Measurements from ENCODE around the gene TOE1.

The TOE1 gene

DNA sequence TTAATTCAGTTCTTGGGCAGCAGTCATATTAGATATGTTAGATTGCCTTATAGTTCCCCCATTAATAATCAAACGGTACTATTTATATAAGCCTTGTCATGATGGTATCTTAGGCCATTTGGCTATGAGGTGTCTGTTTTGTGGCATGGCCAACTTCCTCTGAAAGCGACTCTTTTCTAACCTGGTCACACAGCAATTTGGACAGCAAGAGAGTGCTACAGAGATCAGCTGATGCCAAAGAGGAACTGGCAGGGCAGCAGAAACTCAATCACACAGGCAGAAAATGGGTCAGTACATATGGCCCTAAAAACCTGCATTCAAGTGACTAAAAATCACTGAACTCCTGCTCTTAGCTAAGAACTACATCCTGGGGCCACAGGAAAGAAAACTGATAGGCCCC lies 13.7 kb downstream of the TOE1 start:
- Histone ChIP-seq H2AFZ (ENCODE audit: low read length) (no peak overlapping the region), H3K9ac (ENCODE audit: low read length) (no peak overlapping the region), H3K9me3 (ENCODE audit: low read length) (no peaks in the 10 kb centered on the region), H3K27me3 (ENCODE audit: insufficient read depth, low read length) (no peaks in the 10 kb centered on the region), H3F3A (ENCODE audit: insufficient read depth, low read length) (no peaks in the 10 kb centered on the region), H4K20me1 (ENCODE audit: insufficient read depth, low read length) (no peaks in the 10 kb centered on the region), H3K79me2 (ENCODE audit: insufficient read depth, low read length) (no peaks in the 10 kb centered on the region), H3K36me3 (ENCODE audit: insufficient read depth, low read length) (no peaks in the 10 kb centered on the region), H3K9me2 (ENCODE audit: low read depth, low read length) (no peaks in the 10 kb centered on the region), H3K4me1 (ENCODE audit: insufficient read depth, low read length, severe bottlenecking) (peaks cover 11% of the 10 kb centered on the region), H3K4me2 (ENCODE audit: low read length) (no peak overlapping the region), H3K27ac (ENCODE audit: low read depth, low read length, poor library complexity, severe bottlenecking) (no peak overlapping the region), H3K4me3 (ENCODE audit: low read depth, low read length, poor library complexity, severe bottlenecking) (no peak overlapping the region)
- TF ChIP-seq EZH2 (IDR thresholded peaks at IDR 0.05; ENCODE audit: borderline replicate concordance, low read length), result no peak
- TF ChIP-seq, protein P1, sequence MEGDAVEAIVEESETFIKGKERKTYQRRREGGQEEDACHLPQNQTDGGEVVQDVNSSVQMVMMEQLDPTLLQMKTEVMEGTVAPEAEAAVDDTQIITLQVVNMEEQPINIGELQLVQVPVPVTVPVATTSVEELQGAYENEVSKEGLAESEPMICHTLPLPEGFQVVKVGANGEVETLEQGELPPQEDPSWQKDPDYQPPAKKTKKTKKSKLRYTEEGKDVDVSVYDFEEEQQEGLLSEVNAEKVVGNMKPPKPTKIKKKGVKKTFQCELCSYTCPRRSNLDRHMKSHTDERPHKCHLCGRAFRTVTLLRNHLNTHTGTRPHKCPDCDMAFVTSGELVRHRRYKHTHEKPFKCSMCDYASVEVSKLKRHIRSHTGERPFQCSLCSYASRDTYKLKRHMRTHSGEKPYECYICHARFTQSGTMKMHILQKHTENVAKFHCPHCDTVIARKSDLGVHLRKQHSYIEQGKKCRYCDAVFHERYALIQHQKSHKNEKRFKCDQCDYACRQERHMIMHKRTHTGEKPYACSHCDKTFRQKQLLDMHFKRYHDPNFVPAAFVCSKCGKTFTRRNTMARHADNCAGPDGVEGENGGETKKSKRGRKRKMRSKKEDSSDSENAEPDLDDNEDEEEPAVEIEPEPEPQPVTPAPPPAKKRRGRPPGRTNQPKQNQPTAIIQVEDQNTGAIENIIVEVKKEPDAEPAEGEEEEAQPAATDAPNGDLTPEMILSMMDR (IDR thresholded peaks at IDR 0.05; ENCODE audit: low read length), result no peak

DNA sequence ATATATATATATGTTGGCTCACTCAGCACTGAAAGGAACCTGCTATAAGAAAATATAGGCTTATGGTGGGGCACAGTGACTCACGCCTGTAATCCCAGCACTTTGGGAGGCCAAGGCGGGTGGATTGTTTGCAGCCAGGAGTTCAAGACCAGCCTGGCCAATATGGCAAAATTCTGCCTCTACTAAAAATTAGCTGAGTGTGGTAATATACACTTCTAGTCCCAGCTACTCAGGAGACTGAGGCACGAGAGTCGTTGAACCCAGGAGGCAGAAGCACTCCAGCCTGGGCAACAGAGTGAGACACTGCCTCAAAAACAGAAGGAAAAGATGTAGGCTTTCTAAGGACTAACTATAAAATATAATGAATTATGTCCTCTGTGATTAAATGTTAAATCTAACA lies 14.9 kb downstream of the TOE1 start:
- TF ChIP-seq, protein P1 (IDR thresholded peaks at IDR 0.05; ENCODE audit: low read length), result no peak
- TF ChIP-seq EZH2 (IDR thresholded peaks at IDR 0.05; ENCODE audit: borderline replicate concordance, low read length), result no peak
- H2AFZ ChIP-seq (ENCODE audit: low read length), result no peak overlapping the region
- no peaks in the 10 kb centered on the region for H3K9me3 ChIP-seq (ENCODE audit: low read length)
- no peak overlapping the region for H3K9ac ChIP-seq (ENCODE audit: low read length)
- H3K4me1 ChIP-seq (ENCODE audit: insufficient read depth, low read length, severe bottlenecking), result peaks cover 14% of the 10 kb centered on the region
- no peaks in the 10 kb centered on the region for H3K27me3 ChIP-seq (ENCODE audit: insufficient read depth, low read length)
- H3K79me2 ChIP-seq (ENCODE audit: insufficient read depth, low read length), result no peaks in the 10 kb centered on the region
- no peak overlapping the region for H3K27ac ChIP-seq (ENCODE audit: low read depth, low read length, poor library complexity, severe bottlenecking)
- no peaks in the 10 kb centered on the region for H3F3A ChIP-seq (ENCODE audit: insufficient read depth, low read length)
- no peak overlapping the region for H3K4me2 ChIP-seq (ENCODE audit: low read length)
- H3K9me2 ChIP-seq (ENCODE audit: low read depth, low read length), result no peaks in the 10 kb centered on the region
- no peaks in the 10 kb centered on the region for H3K36me3 ChIP-seq (ENCODE audit: insufficient read depth, low read length)
- H4K20me1 ChIP-seq (ENCODE audit: insufficient read depth, low read length), result no peaks in the 10 kb centered on the region
- H3K4me3 ChIP-seq (ENCODE audit: low read depth, low read length, poor library complexity, severe bottlenecking), result no peak overlapping the region

DNA sequence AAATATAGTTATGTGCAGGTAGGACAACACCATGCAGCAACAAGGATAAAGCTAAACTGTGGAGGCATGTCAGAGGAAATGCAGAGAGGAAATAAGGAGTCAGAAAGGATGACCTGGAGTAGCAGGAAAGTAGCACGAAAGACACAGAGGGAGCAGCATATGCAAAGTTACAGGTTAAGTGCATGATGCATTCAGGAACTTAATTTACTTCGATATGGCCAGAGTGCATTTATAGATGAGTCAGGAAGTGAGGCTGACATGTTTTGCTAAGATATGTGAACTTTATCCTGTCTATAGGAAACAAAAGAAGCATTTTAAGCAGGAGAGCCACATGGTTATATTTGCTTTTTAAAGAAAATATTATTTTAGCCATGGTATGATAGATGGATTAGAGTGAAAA lies 15.7 kb downstream of the TOE1 start:
- Histone ChIP-seq H2AFZ (ENCODE audit: low read length) (no peak overlapping the region), H3K4me1 (ENCODE audit: insufficient read depth, low read length, severe bottlenecking) (peaks cover 19% of the 10 kb centered on the region), H3K9me3 (ENCODE audit: low read length) (no peaks in the 10 kb centered on the region), H3F3A (ENCODE audit: insufficient read depth, low read length) (no peaks in the 10 kb centered on the region), H3K36me3 (ENCODE audit: insufficient read depth, low read length) (no peaks in the 10 kb centered on the region), H4K20me1 (ENCODE audit: insufficient read depth, low read length) (no peaks in the 10 kb centered on the region), H3K9ac (ENCODE audit: low read length) (no peak overlapping the region), H3K4me2 (ENCODE audit: low read length) (no peak overlapping the region), H3K27ac (ENCODE audit: low read depth, low read length, poor library complexity, severe bottlenecking) (no peak overlapping the region), H3K9me2 (ENCODE audit: low read depth, low read length) (no peaks in the 10 kb centered on the region), H3K27me3 (ENCODE audit: insufficient read depth, low read length) (no peaks in the 10 kb centered on the region), H3K79me2 (ENCODE audit: insufficient read depth, low read length) (no peaks in the 10 kb centered on the region), H3K4me3 (ENCODE audit: low read depth, low read length, poor library complexity, severe bottlenecking) (no peak overlapping the region)
- TF ChIP-seq EZH2 (IDR thresholded peaks at IDR 0.05; ENCODE audit: borderline replicate concordance, low read length), result no peak
- TF ChIP-seq, protein P1 (IDR thresholded peaks at IDR 0.05; ENCODE audit: low read length), result no peak

Data from OCI-LY1 (cell line).